ENCODE measurements around the gene FAM107A.

The FAM107A gene

GRCh38 chr3:58576716-58577115 is 475 bp downstream of the FAM107A start:
- H3K4me1 ChIP-seq (ENCODE audit: control insufficient read depth, insufficient read depth, low read length): peaks cover 21% of the 10 kb centered on the region
- H3K9ac ChIP-seq (ENCODE audit: low read length in 2 of 2): peak overlapping the region in 1 of 2 donors; percentile 58
- H3K36me3 ChIP-seq (ENCODE audit: control insufficient read depth in 2 of 2, insufficient read depth in 2 of 2, low read length in 2 of 2): no peaks in the 10 kb centered on the region
- H3K27ac ChIP-seq (ENCODE audit: low read length): peak overlapping the region; percentile 62
- no peaks in the 10 kb centered on the region for H3K27me3 ChIP-seq (ENCODE audit: control insufficient read depth in 1 of 2, insufficient read depth in 2 of 2, low read length in 2 of 2)
- H3K4me3 ChIP-seq (ENCODE audit: low read length in 2 of 2): peak overlapping the region in 1 of 2 donors; percentile 52
- peaks cover 0 to 3% of the 10 kb centered on the region in 2 donors for H3K9me3 ChIP-seq (ENCODE audit: control insufficient read depth in 2 of 2, low read length in 2 of 2)

GRCh38 chr3:58575971-58576652 is 1.1 kb downstream of the FAM107A start:
- peak overlapping the region in 1 of 2 donors; percentile 13 for H3K9ac ChIP-seq (ENCODE audit: low read length in 2 of 2)
- no peaks in the 10 kb centered on the region for H3K36me3 ChIP-seq (ENCODE audit: control insufficient read depth in 2 of 2, insufficient read depth in 2 of 2, low read length in 2 of 2)
- peak overlapping the region; percentile 62 for H3K27ac ChIP-seq (ENCODE audit: low read length)
- H3K4me3 ChIP-seq (ENCODE audit: low read length in 2 of 2): peak overlapping the region in 1 of 2 donors; percentile 15
- H3K4me1 ChIP-seq (ENCODE audit: control insufficient read depth, insufficient read depth, low read length): peaks cover 21% of the 10 kb centered on the region
- peaks cover 0 to 4% of the 10 kb centered on the region in 2 donors for H3K9me3 ChIP-seq (ENCODE audit: control insufficient read depth in 2 of 2, low read length in 2 of 2)
- no peaks in the 10 kb centered on the region for H3K27me3 ChIP-seq (ENCODE audit: control insufficient read depth in 1 of 2, insufficient read depth in 2 of 2, low read length in 2 of 2)

GRCh38 chr3:58574682-58575081 is 2.5 kb downstream of the FAM107A start:
- Histone ChIP-seq H3K4me1 (ENCODE audit: control insufficient read depth, insufficient read depth, low read length) (peaks cover 21% of the 10 kb centered on the region), H3K27ac (ENCODE audit: low read length) (no peak overlapping the region), H3K4me3 (ENCODE audit: low read length in 2 of 2) (no peak overlapping the region), H3K36me3 (ENCODE audit: control insufficient read depth in 2 of 2, insufficient read depth in 2 of 2, low read length in 2 of 2) (no peaks in the 10 kb centered on the region), H3K9ac (ENCODE audit: low read length in 2 of 2) (no peak overlapping the region), H3K9me3 (ENCODE audit: control insufficient read depth in 2 of 2, low read length in 2 of 2) (peaks cover 0 to 4% of the 10 kb centered on the region in 2 donors), H3K27me3 (ENCODE audit: control insufficient read depth in 1 of 2, insufficient read depth in 2 of 2, low read length in 2 of 2) (no peaks in the 10 kb centered on the region)

DNA sequence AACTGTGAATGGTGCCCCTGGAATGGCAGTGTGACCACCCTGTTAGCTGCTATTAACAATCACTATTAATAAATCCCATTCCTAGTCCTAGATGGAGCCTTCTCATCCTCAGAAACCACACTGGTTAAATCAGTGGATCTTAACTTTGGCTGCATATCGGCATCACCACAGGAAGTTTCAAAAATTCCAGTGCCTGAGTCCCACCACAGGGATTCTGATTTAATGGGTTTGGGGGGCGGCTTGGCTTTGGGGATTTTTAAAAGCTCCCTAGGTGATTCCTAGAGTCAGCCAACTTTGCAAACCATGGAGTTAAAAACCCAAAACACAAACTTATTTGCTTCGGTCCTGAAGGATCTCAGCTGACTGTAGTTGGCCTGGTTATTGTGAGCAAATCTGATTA is 3.1 kb downstream of the FAM107A start:
- Histone ChIP-seq H3K36me3 (ENCODE audit: control insufficient read depth in 2 of 2, insufficient read depth in 2 of 2, low read length in 2 of 2) (no peaks in the 10 kb centered on the region), H3K4me1 (ENCODE audit: control insufficient read depth, insufficient read depth, low read length) (peaks cover 22% of the 10 kb centered on the region), H3K27ac (ENCODE audit: low read length) (no peak overlapping the region), H3K27me3 (ENCODE audit: control insufficient read depth in 1 of 2, insufficient read depth in 2 of 2, low read length in 2 of 2) (no peaks in the 10 kb centered on the region), H3K4me3 (ENCODE audit: low read length in 2 of 2) (peak overlapping the region in 1 of 2 donors; percentile 29), H3K9me3 (ENCODE audit: control insufficient read depth in 2 of 2, low read length in 2 of 2) (peaks cover 0 to 4% of the 10 kb centered on the region in 2 donors), H3K9ac (ENCODE audit: low read length in 2 of 2) (no peak overlapping the region)

- no peak overlapping the region for H3K9ac ChIP-seq (ENCODE audit: low read length in 2 of 2)
- H3K27ac ChIP-seq (ENCODE audit: low read length): no peak overlapping the region
- H3K36me3 ChIP-seq (ENCODE audit: control insufficient read depth in 2 of 2, insufficient read depth in 2 of 2, low read length in 2 of 2): no peaks in the 10 kb centered on the region
- no peaks in the 10 kb centered on the region for H3K27me3 ChIP-seq (ENCODE audit: control insufficient read depth in 1 of 2, insufficient read depth in 2 of 2, low read length in 2 of 2)
- H3K4me3 ChIP-seq (ENCODE audit: low read length in 2 of 2): peak overlapping the region in 1 of 2 donors; percentile 29
- H3K4me1 ChIP-seq (ENCODE audit: control insufficient read depth, insufficient read depth, low read length): peaks cover 25% of the 10 kb centered on the region
- H3K9me3 ChIP-seq (ENCODE audit: control insufficient read depth in 2 of 2, low read length in 2 of 2): peaks cover 0 to 4% of the 10 kb centered on the region in 2 donors
Measured at GRCh38 chr3:58573640-58574039, 3.6 kb downstream of the FAM107A start.

GRCh38 chr3:58572634-58573230 is 4.5 kb downstream of the FAM107A start:
- Histone ChIP-seq H3K27ac (ENCODE audit: low read length) (no peak overlapping the region), H3K9ac (ENCODE audit: low read length in 2 of 2) (no peak overlapping the region), H3K4me1 (ENCODE audit: control insufficient read depth, insufficient read depth, low read length) (peaks cover 21% of the 10 kb centered on the region), H3K36me3 (ENCODE audit: control insufficient read depth in 2 of 2, insufficient read depth in 2 of 2, low read length in 2 of 2) (no peaks in the 10 kb centered on the region), H3K27me3 (ENCODE audit: control insufficient read depth in 1 of 2, insufficient read depth in 2 of 2, low read length in 2 of 2) (no peaks in the 10 kb centered on the region), H3K9me3 (ENCODE audit: control insufficient read depth in 2 of 2, low read length in 2 of 2) (peaks cover 0 to 4% of the 10 kb centered on the region in 2 donors), H3K4me3 (ENCODE audit: low read length in 2 of 2) (no peak overlapping the region)

- no peak overlapping the region for H3K9ac ChIP-seq (ENCODE audit: low read length in 2 of 2)
- no peak overlapping the region for H3K27ac ChIP-seq (ENCODE audit: low read length)
- no peak overlapping the region for H3K4me3 ChIP-seq (ENCODE audit: low read length in 2 of 2)
- no peaks in the 10 kb centered on the region for H3K27me3 ChIP-seq (ENCODE audit: control insufficient read depth in 1 of 2, insufficient read depth in 2 of 2, low read length in 2 of 2)
- H3K36me3 ChIP-seq (ENCODE audit: control insufficient read depth in 2 of 2, insufficient read depth in 2 of 2, low read length in 2 of 2): no peaks in the 10 kb centered on the region
- H3K9me3 ChIP-seq (ENCODE audit: control insufficient read depth in 2 of 2, low read length in 2 of 2): peaks cover 0 to 4% of the 10 kb centered on the region in 2 donors
- peaks cover 16% of the 10 kb centered on the region for H3K4me1 ChIP-seq (ENCODE audit: control insufficient read depth, insufficient read depth, low read length)
Measured at GRCh38 chr3:58572013-58572633, 5.1 kb downstream of the FAM107A start.

- Histone ChIP-seq H3K27ac (ENCODE audit: low read length) (no peak overlapping the region), H3K9me3 (ENCODE audit: control insufficient read depth in 2 of 2, low read length in 2 of 2) (peaks cover 0 to 4% of the 10 kb centered on the region in 2 donors), H3K9ac (ENCODE audit: low read length in 2 of 2) (no peak overlapping the region), H3K27me3 (ENCODE audit: control insufficient read depth in 1 of 2, insufficient read depth in 2 of 2, low read length in 2 of 2) (no peaks in the 10 kb centered on the region), H3K4me3 (ENCODE audit: low read length in 2 of 2) (no peak overlapping the region), H3K36me3 (ENCODE audit: control insufficient read depth in 2 of 2, insufficient read depth in 2 of 2, low read length in 2 of 2) (no peaks in the 10 kb centered on the region), H3K4me1 (ENCODE audit: control insufficient read depth, insufficient read depth, low read length) (peaks cover 16% of the 10 kb centered on the region)
Measured at GRCh38 chr3:58570851-58571250, 6.3 kb downstream of the FAM107A start.

- no peaks in the 10 kb centered on the region for H3K27me3 ChIP-seq (ENCODE audit: control insufficient read depth in 1 of 2, insufficient read depth in 2 of 2, low read length in 2 of 2)
- H3K4me1 ChIP-seq (ENCODE audit: control insufficient read depth, insufficient read depth, low read length): peaks cover 11% of the 10 kb centered on the region
- H3K36me3 ChIP-seq (ENCODE audit: control insufficient read depth in 2 of 2, insufficient read depth in 2 of 2, low read length in 2 of 2): no peaks in the 10 kb centered on the region
- H3K27ac ChIP-seq (ENCODE audit: low read length): no peak overlapping the region
- no peak overlapping the region for H3K4me3 ChIP-seq (ENCODE audit: low read length in 2 of 2)
- no peak overlapping the region for H3K9ac ChIP-seq (ENCODE audit: low read length in 2 of 2)
- H3K9me3 ChIP-seq (ENCODE audit: control insufficient read depth in 2 of 2, low read length in 2 of 2): peaks cover 0 to 4% of the 10 kb centered on the region in 2 donors
Measured at GRCh38 chr3:58569287-58570001, 7.7 kb downstream of the FAM107A start.

DNA sequence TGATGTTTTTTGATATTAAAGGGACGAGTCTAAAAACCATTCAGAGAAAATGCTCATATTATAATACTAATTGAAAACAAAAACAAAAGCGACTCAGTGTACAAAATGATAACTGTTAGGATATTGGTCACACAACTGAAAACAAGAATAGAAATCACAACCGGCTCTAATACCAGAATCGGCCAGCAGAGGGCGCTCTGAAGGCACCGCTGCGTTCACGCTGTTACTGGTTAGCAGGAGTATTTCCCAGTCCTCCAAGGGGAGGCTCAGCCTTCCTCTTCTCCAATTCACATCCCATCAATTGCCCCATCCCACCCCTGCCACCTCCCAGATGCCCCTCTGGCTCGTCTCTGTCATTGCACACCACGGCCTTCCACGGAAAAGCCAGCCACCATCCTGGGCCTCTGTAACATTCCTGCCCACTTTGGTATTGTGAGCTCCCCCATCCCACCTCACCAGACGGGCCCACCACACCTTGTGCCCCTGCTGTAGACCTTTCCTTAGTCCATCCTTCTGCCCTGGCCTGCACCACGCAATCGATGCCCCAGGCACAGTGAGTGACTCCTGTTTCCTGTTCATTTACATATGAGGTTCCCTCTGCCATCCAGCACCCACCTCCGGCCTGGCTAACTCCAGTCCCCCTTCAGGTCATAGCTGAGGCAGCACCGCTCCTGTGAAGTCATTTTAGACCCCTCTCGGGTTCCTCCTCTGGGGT is 8.5 kb downstream of the FAM107A start:
- no peaks in the 10 kb centered on the region for H3K36me3 ChIP-seq (ENCODE audit: control insufficient read depth in 2 of 2, insufficient read depth in 2 of 2, low read length in 2 of 2)

More for the DNA sequence above, 8.5 kb downstream of the FAM107A start:
- no peak overlapping the region for H3K4me3 ChIP-seq (ENCODE audit: low read length in 2 of 2)
- H3K4me1 ChIP-seq (ENCODE audit: control insufficient read depth, insufficient read depth, low read length): peaks cover 8% of the 10 kb centered on the region
- no peaks in the 10 kb centered on the region for H3K27me3 ChIP-seq (ENCODE audit: control insufficient read depth in 1 of 2, insufficient read depth in 2 of 2, low read length in 2 of 2)
- H3K27ac ChIP-seq (ENCODE audit: low read length): no peak overlapping the region
- peak overlapping the region in 1 of 2 donors; percentile 29 for H3K9ac ChIP-seq (ENCODE audit: low read length in 2 of 2)
- H3K9me3 ChIP-seq (ENCODE audit: control insufficient read depth in 2 of 2, low read length in 2 of 2): peaks cover 0 to 4% of the 10 kb centered on the region in 2 donors

Data from stomach smooth muscle (tissue), 2 donors.